Activated T-helper 9 cell treated with anti-CD3 and anti-CD28 coated beads, Interleukin-2, amount 50 U/mL, for 16 hours (primary cell): ENCODE data around the gene AP3S1.
A peak's percentile ranks its signal among the peaks of the same experiment; 100 is the strongest.
"Not testable (repeated sequence)": the region's sequence is repeated elsewhere in the genome, so short reads cannot be mapped to it uniquely, and the experiment has no call there.

ENCODE experiments used
- DNase-seq: peaks from one replicate; pipeline ENCODE4 v3.0.0-alpha.2; 2020; ENCODE audit warnings: low read depth

Gene AP3S1

DNA sequence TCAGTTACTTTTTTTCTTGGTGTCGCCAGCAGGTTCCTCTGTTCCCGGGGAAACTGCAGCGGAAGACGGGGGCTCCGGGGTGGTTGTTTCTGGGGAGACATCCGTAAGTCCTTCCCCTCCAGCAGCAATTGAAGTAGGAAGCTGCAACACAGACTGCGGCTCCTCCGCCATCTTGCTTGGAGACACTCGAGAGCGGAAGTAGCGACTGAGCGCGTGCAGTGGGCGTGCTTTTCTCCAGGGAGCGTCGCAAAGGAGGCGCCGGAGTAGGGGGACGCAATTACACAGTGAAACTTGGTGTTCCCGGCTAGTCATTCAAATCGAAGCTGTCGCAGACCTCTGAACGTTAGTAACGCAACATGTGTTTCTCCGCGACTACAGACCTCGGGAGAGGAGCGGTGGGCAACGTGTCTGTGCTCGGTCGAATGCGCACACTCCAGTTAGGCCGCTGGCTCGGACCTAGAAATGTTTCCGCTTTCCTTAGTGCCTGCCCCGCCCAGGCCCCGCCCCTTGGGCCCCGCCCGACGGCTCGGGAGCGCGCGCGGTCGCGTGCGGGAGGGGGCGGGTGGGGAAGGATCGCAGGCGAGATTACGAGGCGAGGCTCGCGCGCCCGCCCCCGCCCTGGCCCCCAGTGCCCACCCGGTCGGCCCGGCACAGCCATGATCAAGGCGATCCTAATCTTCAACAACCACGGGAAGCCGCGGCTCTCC is at the start of gene AP3S1, which contains the start of gene ATG12:
TSS of gene AP3S1 (plus strand) at position 554 of the 707 bp plus-strand sequence. CDS start at position 657, 103 bp downstream.
TSS of gene ATG12 (minus strand) at position 184 of the 707 bp plus-strand sequence. CDS start at position 171, 13 bp downstream.
- DNase-seq, result peak; percentile 87

DNA sequence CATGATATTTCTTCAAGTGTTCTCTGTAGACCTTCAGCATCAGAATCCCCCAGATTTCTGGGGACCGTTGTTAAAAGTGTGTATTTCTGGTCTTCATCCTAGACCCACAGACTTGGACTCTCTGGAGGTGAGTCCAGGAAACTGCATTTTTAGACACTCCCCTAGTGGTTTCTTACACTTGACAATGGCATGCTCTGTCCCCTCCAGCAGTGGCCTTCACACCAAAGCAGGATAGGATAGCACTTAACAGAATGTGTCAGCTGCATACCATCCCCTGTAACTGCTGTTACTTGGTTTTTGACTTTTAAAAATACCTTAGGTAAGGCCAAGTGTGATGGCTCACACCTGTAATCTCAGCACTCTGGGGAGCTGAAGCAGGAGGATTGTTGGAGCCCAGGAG is 46.0 kb upstream of the AP3S1 start:
- DNase-seq, result no peak

DNA sequence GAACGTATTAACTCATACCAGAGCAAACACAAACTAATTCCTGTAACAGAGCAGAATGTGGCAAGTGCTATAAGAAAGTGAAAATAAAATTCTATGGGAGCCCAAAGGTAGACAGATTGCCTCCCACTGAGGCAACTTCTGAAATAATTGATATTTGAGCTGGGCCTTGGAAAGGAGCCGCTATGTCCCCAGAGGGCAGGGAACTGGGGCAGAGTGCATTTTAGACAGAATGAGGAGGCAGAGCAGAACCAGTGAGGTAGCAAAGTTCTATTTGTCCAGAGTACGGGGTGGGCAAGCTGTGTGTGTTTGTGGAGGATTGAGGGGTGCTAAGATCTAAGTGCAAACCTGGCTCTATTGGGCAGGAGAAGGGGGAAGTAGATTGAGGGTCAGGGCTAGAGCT is 45.1 kb upstream of the AP3S1 start:
- DNase-seq, result no peak

DNA sequence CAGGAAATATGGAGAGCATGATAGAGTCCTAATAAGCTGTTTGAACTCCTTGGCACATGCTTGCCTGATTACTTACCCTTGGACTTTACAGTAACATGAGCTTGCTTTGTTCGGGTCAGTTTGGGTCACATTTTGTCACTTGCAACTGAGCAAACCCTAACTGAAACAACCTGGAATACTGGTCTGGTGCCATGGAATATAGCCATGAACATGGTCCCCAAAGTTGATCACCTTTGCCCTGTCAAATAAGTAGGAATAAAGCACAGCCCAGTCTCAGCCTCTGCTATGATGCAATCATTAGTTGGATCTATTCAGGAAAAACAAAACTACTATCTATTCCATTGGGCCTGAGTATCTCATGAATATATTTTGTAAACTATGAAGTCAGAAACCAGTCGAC is 43.5 kb upstream of the AP3S1 start:
- DNase-seq, result no peak

DNA sequence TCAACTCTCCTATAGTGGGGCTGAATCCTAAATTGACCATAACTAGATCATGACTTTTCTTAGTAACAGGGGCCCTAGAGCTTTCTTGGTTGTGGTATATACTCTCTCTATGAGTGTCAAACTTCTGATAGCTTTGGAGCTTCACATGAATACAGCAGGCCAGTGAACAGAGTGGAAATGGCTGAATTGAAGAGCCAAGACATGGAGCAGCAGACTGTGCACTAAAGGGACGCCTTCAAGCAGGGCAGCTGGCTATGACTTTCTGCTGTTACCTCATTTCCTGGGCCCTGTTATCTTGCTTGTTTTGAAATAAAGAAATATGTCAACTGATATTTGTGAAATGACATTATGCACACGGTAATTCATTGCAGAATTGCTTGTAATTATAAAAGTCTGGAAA is 41.6 kb upstream of the AP3S1 start:
- no peak for DNase-seq

DNA sequence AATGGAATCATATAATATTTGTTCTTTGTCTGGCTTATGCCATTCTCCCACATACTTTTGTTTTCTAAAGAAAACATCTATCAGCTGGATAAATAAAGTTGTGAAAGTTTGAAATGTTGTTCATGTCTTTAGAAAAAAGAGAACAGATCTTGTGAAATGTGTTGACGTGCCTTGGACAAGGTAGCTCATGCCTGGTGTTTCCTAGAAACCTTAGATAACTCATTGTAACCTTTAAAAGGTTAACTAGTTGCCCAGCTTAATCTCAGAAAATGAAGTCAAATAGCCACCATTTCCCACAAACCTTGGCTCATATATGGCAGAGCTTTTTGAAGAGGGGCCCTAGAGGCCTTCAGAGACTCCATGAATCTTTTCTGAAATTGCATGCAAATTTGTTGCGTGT is 40.6 kb upstream of the AP3S1 start:
- DNase-seq, result no peak

DNA sequence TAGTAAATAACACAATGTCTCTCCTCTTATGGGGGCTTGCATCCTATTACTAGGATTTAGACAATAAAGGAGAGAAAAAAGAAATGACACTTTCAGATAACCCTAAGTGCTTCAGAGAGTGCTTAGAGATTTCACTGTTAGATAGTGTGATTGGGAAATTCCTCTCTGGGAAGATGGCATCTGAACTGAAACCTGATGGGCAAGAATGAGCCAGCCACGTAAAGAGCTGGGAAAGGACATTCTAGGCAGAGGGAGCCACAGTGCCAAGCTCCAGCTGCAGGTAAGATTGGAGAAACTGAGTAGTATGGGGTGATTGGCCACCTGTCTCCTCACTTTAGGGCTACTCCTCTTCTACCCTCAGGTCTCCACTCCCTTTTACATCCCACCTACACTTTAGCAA is 39.8 kb upstream of the AP3S1 start:
- DNase-seq, result no peak

DNA sequence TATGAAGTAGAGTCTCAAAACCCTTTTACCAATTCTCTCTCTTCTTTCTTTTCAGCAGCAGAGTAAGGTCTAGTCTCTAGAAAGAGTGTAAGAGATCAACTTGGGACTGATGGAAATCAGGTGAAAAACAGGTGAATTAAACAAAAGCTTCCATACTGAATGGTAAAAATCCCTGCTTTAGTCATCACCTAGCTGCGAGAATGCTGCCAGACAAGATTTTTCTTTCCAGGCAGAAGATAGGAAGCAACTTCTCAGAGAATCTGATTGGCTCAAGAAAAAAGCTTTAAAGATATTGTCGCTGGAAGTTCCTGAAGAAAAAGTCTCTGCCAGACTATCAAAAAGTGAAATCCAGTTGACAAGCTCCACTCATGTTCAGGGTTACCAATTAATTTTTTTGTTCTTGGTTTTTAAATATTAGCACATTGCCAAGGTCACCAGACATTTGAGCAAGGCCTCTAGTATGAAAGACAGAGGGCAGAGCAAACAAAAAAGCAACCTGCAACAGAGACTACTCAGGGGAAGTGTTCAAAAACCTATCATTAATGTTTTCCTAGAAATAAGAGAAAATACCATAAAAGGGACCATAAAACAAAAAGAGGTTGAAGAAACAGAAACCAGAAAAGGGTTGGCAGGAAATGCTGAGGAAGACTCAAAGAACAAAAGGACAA is 34.6 kb upstream of the AP3S1 start:
- no peak for DNase-seq

DNA sequence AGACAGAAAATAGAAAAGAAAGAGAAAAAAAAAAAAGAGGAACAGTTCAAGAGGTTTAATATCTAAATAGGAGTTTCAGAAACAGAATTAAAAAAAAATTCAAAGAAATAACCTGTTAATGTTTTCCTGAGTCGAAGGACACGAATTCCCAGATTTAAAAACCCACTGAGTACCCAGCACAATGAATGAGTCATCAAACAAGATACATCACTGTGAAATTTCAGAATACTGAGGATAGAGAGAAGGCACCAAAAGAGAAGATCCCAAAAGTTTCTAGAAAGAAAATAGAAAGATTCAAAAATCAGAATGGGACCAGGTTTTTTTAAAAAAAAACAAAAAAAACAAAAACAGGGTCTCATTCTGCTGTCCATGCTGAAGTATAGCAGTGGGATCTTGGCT is 34.1 kb upstream of the AP3S1 start:
- DNase-seq, result no peak

DNA sequence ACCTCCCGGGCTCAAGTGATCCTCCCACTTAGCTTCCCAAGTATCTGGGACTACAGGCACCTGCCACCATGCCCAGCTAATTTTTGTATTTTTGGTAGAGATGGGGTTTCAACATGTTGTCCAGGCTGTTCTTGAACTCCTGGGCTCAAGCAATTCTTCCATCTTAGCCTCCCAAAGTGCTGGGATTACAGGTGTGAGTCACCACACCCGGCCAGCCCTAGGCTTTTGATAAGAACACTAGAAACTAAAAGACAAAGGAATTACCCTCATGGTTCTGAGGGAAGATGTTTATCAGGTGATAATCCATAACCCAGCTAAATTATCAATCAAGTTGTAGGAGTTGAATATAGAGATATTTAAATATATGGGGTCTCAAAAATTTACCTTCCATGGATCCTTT is 33.7 kb upstream of the AP3S1 start:
- DNase-seq, result not testable (repeated sequence)

DNA sequence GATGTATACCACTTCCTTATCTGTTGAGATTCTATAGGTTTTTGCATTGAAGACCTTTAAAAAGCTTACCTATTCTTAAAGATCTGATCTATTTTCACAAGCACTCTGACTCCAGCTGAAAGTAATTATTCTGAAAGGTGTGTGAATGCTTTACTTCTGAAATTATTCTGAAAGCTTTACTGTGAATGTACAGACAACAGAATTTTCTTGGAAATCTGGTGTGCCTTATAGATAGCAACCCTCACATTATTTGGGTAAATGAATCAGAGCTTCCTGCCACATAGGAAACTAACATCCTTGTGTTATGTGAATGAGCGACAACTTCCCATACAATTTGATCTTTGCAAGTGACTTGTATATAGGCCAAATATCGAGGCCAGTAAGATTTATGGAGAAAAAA is 31.8 kb upstream of the AP3S1 start:
- no peak for DNase-seq

DNA sequence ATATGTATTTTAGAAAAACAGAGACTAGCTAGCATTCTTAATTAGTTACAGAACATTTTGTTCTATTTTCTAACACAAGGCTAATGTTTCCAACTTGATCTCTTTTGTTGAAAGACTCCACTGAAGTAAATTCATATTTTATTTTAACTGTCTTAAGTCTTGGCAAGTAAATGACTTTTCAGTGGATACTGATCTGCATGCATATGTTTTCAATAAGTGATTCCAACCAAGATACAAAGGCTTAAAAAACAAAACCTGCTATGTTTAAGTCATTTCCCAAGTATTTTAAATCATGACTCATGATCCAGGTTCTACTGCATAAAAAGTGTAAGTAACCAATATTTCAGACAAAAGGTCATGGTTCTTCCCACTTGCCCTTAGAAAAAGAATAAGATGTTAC is 31.0 kb upstream of the AP3S1 start:
- no peak for DNase-seq

DNA sequence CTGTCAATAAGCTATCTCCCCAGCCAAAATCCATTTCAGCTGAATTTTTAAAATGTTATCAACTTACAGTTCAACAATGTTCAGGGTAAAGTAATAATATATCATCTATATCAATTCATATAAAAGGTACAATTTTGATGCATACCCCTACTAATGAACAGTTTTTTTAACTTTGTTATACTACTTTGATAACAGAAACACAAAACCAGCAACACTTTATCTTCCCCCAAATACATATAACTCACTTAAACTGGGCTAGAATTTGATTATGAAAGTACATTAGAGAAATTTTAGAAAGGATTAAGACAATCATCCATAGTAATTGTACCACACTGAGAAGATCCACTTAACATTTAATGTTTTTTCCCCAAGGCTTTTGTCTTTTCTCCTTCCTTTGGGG is 30.3 kb upstream of the AP3S1 start:
- no peak for DNase-seq

DNA sequence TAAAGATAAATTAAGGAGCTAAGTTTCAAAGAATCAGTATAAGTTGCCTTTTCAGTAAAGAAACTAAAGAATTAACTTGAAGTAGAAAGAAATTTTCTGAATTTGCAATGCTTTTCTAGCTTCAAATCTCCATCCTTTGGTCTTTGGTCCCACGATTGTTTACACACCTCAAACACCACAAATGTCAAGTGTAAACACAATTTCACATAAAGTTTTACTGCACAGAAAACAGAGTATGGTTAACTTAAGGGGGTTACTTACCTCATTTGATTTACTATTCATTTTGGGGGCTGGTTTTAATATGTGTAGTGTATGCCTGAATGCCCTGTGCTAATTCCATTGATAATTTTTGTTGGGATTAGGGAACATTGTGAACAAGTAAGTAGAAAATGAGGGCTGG is 29.4 kb upstream of the AP3S1 start:
- DNase-seq, result no peak

DNA sequence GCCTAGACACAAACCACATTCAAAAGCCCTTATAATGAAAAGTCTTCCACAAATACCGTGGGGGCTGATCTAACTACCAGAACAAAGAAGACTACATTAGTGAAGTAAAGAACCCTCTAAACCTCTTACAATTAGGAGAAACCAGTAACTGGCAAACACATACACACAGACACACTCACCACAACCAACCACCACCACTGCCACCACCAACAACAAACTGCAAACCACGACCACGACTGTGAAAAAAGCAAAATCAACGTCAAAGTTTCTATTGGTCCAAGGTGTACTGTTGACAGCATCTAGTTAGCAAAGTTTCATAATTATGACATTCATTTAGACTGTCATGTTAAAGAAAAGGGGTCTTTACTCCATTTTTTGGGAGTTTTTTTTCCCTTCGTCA is 28.0 kb upstream of the AP3S1 start:
- DNase-seq, result no peak

DNA sequence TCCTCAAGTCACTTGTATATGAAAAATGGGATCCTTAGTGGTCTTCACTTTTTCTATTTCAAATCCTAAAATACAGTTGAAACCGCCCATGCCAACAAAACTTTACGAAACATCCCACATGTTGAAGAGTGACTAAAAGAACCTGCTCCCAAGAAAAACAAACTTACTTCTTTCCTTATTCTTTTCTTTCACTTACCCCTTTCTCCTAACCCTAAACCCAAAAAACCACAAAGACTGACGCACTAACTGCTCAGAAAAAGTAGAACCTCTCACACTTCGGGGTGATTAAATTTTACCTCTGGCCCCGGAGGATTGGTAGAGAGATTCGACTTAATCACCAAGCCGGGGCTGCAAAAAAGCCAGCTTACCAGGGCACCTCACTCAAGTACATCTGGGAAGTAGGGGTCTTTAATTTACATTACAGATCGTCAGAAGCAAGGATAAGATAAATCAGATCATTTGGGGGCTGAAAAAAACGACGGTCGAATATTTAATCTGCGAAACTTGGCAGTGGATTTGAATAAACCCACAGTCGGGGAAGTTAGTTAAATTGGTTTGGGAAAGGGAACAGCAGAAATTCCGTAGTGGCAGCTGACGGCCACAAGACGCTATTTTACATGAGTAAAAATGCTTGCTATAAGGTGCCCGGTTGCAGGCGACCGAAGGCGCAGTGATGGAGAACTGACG is 26.6 kb upstream of the AP3S1 start:
- DNase-seq, result no peak

DNA sequence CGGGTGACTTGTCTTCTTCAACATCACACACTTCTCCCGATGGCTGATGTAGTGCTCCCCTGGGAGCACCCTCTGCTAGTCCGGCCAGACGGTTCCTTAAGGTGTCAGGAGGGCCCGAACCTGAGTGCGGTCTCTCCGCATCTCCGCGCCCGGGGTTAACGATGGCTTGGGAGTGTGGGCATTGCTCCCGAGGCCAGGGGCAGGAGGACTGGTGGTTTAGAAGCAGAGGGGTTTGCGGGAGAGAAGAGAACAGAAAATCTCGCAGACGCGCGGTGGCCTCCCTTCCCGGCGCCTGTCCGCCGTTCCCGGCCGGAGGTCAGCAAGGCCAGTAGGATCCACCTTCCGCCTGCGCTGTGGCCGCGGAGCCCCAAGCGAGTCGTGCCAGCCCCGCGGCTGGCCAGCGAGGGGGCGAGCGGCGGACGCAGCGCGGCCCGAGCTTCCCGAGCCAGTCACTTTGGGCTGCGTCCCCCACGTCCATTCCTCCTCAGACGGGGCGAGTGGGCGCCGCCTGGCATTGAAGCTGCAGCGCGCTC is 26.0 kb upstream of the AP3S1 start:
- DNase-seq, result no peak

DNA sequence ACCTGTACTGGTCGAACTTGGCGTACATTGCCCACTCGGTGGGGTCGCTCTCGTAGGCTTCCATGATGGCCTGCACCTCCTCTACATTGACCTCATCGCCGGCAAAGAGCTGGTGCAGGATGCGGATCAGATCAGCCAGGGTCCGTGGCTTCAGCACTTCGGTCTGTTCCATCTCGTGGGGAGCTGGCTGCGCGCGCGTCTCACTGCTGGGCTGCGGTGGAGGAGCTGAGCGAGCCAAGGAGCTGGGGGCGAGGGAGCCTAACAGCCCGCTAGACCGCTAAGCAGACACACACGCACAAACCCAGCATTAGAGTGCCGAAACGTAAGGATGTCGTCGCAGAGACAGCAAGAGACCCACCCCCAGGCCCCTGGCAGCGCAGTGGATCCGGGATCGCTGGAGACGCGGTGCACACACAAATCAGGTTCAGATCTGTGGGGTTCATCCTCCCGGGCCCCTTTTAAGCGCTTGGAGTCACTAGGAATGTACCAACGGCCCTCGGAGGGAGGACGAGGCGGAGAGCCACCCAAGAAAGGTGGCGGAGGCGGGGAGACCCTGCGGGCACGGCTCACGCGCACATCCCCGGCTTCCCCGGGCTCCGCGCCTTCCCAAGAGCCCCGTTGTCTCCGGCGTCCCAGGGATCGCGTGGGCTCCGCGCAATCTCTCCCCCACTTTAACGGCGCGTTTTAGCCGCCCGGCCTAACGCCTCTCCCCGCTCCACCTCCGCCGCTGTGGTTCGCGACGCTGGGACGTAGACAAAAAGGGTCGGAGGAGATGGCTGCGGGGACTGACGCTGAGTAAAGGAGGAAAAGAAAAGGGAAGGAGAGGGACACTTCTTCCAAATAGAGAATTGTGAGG is 25.3 kb upstream of the AP3S1 start, which contains the start of gene CDO1:
TSS of gene CDO1 (minus strand) at position 434 of the 856 bp plus-strand sequence. CDS start at position 172, 262 bp downstream.
- no peak for DNase-seq

DNA sequence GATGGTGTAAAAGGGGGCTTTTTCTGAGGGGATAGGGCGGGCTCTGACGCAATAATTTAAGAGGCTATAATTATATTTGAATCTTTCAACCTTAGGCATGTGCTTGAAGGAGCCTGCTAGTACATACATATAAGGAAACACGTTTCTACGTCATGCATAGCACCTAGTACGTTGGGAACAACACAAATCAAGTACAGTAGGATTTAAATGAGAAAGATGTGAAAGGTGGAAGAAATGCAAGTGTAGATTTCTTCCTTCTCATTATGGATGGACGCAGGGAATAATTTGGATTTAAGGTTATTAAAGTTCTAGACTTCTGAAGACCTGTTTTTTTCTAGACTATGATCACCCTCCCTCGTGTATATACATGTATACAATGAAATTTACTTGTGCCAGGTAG is 24.3 kb upstream of the AP3S1 start:
- DNase-seq, result no peak

DNA sequence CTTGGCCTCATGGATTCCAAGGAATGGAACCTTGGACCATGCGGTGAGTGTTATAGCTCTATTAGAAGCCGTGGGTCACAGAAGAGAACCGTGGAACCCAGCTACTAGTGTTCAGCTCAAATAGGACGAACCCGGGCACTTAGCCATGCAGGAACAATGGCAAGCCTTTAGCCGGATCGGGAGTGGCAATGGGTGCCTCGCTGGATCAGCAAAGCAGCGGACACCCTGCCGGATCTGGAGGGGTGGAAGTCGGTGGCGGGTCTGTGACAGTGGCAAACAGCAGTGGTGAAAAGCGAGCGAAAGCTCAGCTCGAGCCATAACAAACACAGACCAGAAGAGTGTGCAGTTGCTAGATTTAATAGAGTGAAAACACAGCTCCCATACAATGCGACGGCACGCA is 22.9 kb upstream of the AP3S1 start:
- DNase-seq, result no peak

DNA sequence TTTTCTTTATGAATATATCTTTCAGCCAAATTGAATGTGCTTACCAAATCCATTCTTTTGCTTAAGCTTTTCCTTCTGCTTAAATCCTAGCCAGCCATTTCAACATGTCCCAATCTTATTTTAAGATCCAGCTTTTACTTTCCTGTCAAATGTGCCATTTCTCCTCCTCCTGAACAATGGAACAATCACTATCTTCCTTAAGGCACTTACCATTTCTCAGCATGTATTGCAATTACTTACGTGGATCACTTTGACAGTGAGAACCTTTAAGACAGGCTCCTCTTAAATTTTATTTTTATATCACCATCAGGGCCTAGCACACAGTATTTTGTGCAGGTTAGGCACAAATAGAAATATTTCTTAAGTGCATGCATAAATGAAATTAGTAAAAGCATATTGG is 20.9 kb upstream of the AP3S1 start:
- no peak for DNase-seq

DNA sequence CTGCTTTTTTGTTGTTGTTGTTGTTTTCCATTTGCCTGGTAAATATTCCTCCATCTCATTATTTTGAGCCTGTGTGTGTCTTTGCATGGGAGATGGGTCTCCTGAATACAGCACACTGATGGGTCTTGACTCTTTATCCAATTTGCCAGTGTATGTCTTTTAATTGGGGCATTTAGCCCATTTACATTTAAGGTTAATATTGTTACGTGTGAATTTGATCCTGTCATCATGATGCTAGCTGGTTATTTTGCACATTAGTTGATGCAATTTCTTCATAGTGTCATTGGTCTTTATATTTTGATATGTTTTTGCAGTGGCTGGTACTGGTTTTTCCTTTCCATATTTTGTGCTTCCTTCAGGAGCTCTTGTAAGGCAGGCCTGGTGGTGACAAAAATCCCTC is 16.8 kb upstream of the AP3S1 start:
- DNase-seq, result not testable (repeated sequence)
